ENCODE results near the gene AGO4.
"Not testable (repeated sequence)": the region's sequence is repeated elsewhere in the genome, so short reads cannot be mapped to it uniquely, and the experiment has no call there.

Gene AGO4

GRCh38 chr1:35810096-35810881 is 2.5 kb downstream of the AGO4 start:
- in situ Hi-C loops (cut with MboI; ENCODE audit: low sequenced_read_pairs) = no loop called here

GRCh38 chr1:35812754-35813153 is 4.9 kb downstream of the AGO4 start:
- in situ Hi-C loops (cut with MboI; ENCODE audit: low sequenced_read_pairs) = not testable (repeated sequence)

GRCh38 chr1:35825255-35825654 is 17.4 kb downstream of the AGO4 start:
- in situ Hi-C loops (cut with MboI; ENCODE audit: low sequenced_read_pairs) = no loop called here

GRCh38 chr1:35832276-35832905 is 24.6 kb downstream of the AGO4 start:
- in situ Hi-C loops (cut with MboI; ENCODE audit: low sequenced_read_pairs) = no loop called here

- in situ Hi-C loops (cut with MboI; ENCODE audit: low sequenced_read_pairs) = no loop called here
Observed at GRCh38 chr1:35833395-35833794, 25.6 kb downstream of the AGO4 start.

- in situ Hi-C loops (cut with MboI; ENCODE audit: low sequenced_read_pairs) = no loop called here
Observed at GRCh38 chr1:35834218-35834617, 26.4 kb downstream of the AGO4 start.

GRCh38 chr1:35835398-35835797 is 27.6 kb downstream of the AGO4 start:
- in situ Hi-C loops (cut with MboI; ENCODE audit: low sequenced_read_pairs) = no loop called here

- in situ Hi-C loops (cut with MboI; ENCODE audit: low sequenced_read_pairs) = no loop called here
Observed at GRCh38 chr1:35836734-35837133, 28.9 kb downstream of the AGO4 start.

- in situ Hi-C loops (cut with MboI; ENCODE audit: low sequenced_read_pairs) = no loop called here
Observed at GRCh38 chr1:35838693-35839245, 31.0 kb downstream of the AGO4 start.

GRCh38 chr1:35844826-35845225 is 37.0 kb downstream of the AGO4 start:
- in situ Hi-C loops (cut with MboI; ENCODE audit: low sequenced_read_pairs) = no loop called here

GRCh38 chr1:35845766-35846165 is 38.0 kb downstream of the AGO4 start:
- in situ Hi-C loops (cut with MboI; ENCODE audit: low sequenced_read_pairs) = no loop called here

GRCh38 chr1:35847935-35848565 is 40.2 kb downstream of the AGO4 start:
- in situ Hi-C loops (cut with MboI; ENCODE audit: low sequenced_read_pairs) = no loop called here

- in situ Hi-C loops (cut with MboI; ENCODE audit: low sequenced_read_pairs) = no loop called here
Observed at GRCh38 chr1:35850051-35850450, 42.2 kb downstream of the AGO4 start.

GRCh38 chr1:35850716-35851115 is 42.9 kb downstream of the AGO4 start:
- in situ Hi-C loops (cut with MboI; ENCODE audit: low sequenced_read_pairs) = no loop called here

GRCh38 chr1:35851132-35851869 is 43.5 kb downstream of the AGO4 start:
- in situ Hi-C loops (cut with MboI; ENCODE audit: low sequenced_read_pairs) = no loop called here

GRCh38 chr1:35852241-35852640 is 44.4 kb downstream of the AGO4 start:
- in situ Hi-C loops (cut with MboI; ENCODE audit: low sequenced_read_pairs) = no loop called here

- in situ Hi-C loops (cut with MboI; ENCODE audit: low sequenced_read_pairs) = no loop called here
Observed at GRCh38 chr1:35854989-35855700, 47.3 kb downstream of the AGO4 start.

- in situ Hi-C loops (cut with MboI; ENCODE audit: low sequenced_read_pairs) = no loop called here
Observed at GRCh38 chr1:35856964-35857363, 49.1 kb downstream of the AGO4 start.

- in situ Hi-C loops (cut with MboI; ENCODE audit: low sequenced_read_pairs) = no loop called here
Observed at GRCh38 chr1:35857830-35858229, 50.0 kb downstream of the AGO4 start.

GRCh38 chr1:35860696-35861095 is 52.9 kb downstream of the AGO4 start:
- in situ Hi-C loops (cut with MboI; ENCODE audit: low sequenced_read_pairs) = no loop called here

Measured in HL-60/S4 treated with phorbol 12-myristate 13-acetate at 8.2 ng/mL for 4 days and 3 days (cell line).